K562 (cell line): ENCODE measurements around the gene C6orf141.

ENCODE experiments used
- CHD4 ChIP-seq: fragments of 200-600 bp; sonication (generic); IDR thresholded peaks from 3 replicates; pipeline ENCODE4 v1.6.1; 2012; ENCODE audit warnings: low read depth, mild to moderate bottlenecking, mixed read lengths, low read length, inconsistent platforms; ENCODE audit not compliant: insufficient read depth, insufficient replicate concordance, poor library complexity, severe bottlenecking
- HNRNPK ChIP-seq: fragments of 200-400 bp; formaldehyde crosslinking; IDR thresholded peaks from one replicate; pipeline ENCODE4 v1.6.1; 2018; ENCODE audit warnings: mild to moderate bottlenecking, low read depth, low read length; ENCODE audit not compliant: poor library complexity, severe bottlenecking
- KLF6 ChIP-seq: fragments of 250-450 bp; sonication (Bioruptor Pico); IDR thresholded peaks from 2 replicates; pipeline ENCODE4 v1.4.0; 2020; ENCODE audit warnings: mild to moderate bottlenecking, moderate library complexity, borderline replicate concordance
- NR1H2 ChIP-seq: sonication (generic); formaldehyde crosslinking; IDR thresholded peaks from 2 replicates; pipeline ENCODE4 v1.4.0; 2020; ENCODE audit warnings: mild to moderate bottlenecking, missing genetic modification reagents
- RAD51 ChIP-seq: fragments of 450-650 bp; IDR thresholded peaks from 2 replicates; pipeline ENCODE4 v1.7.1; 2016; ENCODE audit warnings: low read depth, mild to moderate bottlenecking, borderline replicate concordance
- SAFB2 ChIP-seq: fragments of 200-400 bp; formaldehyde crosslinking; IDR thresholded peaks from 2 replicates; pipeline ENCODE4 v1.6.1; 2018; ENCODE audit warnings: borderline replicate concordance, low read length, low read depth, moderate library complexity; ENCODE audit not compliant: severe bottlenecking
- SIX5 ChIP-seq, 2 experiments: IDR thresholded peaks; 2 replicates each; pipeline ENCODE4 v1.6.1; 2011; ENCODE audit warnings: low read length in 2 of 2, borderline replicate concordance in 1 of 2, low read depth in 1 of 2, mild to moderate bottlenecking in 1 of 2, moderate library complexity in 1 of 2; ENCODE audit not compliant: insufficient read depth in 1 of 2
- ZNF407 ChIP-seq: fragments of 450-650 bp; IDR thresholded peaks from 2 replicates; pipeline ENCODE4 v1.6.1; 2016; ENCODE audit warnings: low read depth
- ZSCAN29 ChIP-seq: fragments of 450-650 bp; IDR thresholded peaks from 2 replicates; pipeline ENCODE4 v1.6.1; 2017
- TF ChIP-seq, protein P1 (sequence below), 3 experiments: IDR thresholded peaks in 2 of 3; conservative IDR thresholded peaks in 1 of 3; 2 replicates each; pipeline ENCODE4 v1.5.1; 2011 to 2012; ENCODE audit warnings: low read length in 3 of 3, mild to moderate bottlenecking in 3 of 3, control low read depth in 2 of 3, improper control_type of control experiment in 1 of 3, inconsistent platforms in 1 of 3, low read depth in 1 of 3, mixed read lengths in 1 of 3, moderate library complexity in 1 of 3; ENCODE audit not compliant: insufficient read depth in 2 of 3

DNA sequence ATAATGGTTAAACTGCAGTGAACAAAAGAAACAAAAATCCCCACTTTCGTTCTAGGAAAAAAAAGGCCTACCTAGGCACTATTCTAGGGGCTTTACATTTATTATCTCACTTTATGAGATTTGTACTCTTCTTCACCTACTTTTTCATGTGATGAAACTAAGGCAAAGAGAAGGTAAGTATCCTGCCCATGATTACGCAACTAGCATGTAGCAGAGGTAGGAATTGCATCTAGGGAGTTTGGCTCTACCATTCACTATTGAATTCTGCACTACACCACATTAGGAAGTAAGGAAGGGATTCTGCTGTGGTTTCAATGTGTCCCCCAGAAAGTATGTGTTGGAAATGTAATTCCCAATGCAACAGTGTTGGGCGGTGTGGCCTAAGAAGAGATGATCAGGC is 11.4 kb upstream of the C6orf141 start:
- TF ChIP-seq, protein P1, sequence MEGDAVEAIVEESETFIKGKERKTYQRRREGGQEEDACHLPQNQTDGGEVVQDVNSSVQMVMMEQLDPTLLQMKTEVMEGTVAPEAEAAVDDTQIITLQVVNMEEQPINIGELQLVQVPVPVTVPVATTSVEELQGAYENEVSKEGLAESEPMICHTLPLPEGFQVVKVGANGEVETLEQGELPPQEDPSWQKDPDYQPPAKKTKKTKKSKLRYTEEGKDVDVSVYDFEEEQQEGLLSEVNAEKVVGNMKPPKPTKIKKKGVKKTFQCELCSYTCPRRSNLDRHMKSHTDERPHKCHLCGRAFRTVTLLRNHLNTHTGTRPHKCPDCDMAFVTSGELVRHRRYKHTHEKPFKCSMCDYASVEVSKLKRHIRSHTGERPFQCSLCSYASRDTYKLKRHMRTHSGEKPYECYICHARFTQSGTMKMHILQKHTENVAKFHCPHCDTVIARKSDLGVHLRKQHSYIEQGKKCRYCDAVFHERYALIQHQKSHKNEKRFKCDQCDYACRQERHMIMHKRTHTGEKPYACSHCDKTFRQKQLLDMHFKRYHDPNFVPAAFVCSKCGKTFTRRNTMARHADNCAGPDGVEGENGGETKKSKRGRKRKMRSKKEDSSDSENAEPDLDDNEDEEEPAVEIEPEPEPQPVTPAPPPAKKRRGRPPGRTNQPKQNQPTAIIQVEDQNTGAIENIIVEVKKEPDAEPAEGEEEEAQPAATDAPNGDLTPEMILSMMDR (IDR thresholded peaks at IDR 0.05 in 2 of 3, conservative IDR thresholded peaks at IDR 0.05 in 1 of 3; ENCODE audit: insufficient read depth in 2 of 3, low read depth in 1 of 3, low read length in 3 of 3): no peak
- TF ChIP-seq NR1H2 (CRISPR knock-in tag) (no peak), SAFB2 (no peak), ZNF407 (no peak), KLF6 (CRISPR knock-in tag) (no peak), RAD51 (no peak), CHD4 (no peak), HNRNPK (no peak), SIX5 (IDR thresholded peaks at IDR 0.05; ENCODE audit: borderline replicate concordance in 1 of 2, insufficient read depth in 1 of 2, low read depth in 1 of 2, low read length in 2 of 2) (no peak), ZSCAN29 (no peak)
